HG02870 (cell line): ENCODE measurements around the gene LDAF1.
"Not testable (repeated sequence)": the region's sequence is repeated elsewhere in the genome, so short reads cannot be mapped to it uniquely, and the experiment has no call there.

Experiments used
- ATAC-seq: cut with Tn5 transposase; IDR thresholded peaks from one replicate; pipeline ENCODE4 v1.9.1; 2021; ENCODE audit warnings: mild to moderate bottlenecking, moderate library complexity; ENCODE audit not compliant: unreplicated experiment

LDAF1 gene

DNA sequence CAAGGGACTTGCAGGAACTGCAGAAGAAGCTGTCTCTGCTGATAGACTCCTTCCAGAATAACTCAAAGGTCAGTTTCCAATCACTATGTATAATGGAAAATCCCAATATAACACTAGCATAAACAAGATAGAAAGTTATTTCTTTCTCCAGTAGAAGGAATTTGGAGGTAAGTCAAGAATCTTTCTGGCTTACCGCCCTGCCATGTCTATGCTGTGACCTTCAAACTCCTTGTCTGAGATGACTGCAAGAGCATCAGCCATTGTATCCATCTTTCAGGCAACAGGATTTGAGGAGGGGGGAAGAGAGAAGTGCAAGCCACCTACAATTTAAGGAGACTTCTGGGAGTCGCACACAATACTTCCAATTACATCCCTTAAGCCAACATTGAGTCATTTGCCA is 2.7 kb downstream of the LDAF1 start:
- no peak for ATAC-seq

DNA sequence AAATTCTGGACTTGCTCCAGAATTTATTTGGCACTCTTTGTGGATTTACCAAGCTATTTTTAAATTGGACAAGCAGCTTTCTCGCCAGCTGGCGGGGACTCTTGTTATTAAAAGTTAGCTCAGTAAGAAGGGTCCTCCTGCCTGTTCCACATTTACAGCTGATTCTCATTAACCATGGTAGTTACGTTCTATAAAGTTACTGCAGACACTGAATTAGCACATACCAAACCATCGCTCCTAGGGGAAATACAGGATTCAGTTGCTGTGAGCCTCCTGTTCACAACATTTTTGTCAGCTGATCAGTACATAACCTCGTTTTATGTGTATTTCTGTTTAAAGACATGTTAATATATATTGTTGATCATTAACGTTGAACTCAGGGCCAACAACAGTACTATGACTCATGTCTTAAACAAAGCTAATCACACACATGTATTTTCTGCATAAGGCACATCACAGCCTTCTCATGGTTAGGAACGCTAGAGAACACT is 4.2 kb downstream of the LDAF1 start:
- no peak for ATAC-seq

- ATAC-seq: no peak
These were observed 5.1 kb downstream of the LDAF1 start for GRCh38 chr16:21163576-21163975.

- no peak for ATAC-seq
These were observed 6.2 kb downstream of the LDAF1 start for GRCh38 chr16:21164521-21165168.

DNA sequence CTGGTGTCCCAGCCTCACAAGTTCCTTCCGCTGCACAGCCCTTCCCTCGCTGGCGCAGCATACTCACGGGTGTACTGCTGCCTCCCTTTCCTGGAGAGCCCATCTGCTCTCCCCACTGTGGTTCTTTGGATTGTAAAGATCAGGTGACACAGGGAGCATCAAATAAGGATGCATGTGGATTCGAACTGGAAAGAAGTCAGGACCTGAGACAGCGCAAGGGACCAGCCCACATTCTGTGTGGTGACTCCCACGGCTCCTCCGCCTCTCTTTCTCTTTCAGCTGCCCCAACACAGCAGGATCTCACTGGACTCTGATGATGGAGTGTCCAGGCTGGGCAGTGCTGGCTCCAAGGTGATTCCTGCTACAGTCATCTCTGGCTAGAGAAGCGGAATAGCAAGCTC is 8.1 kb downstream of the LDAF1 start:
- no peak for ATAC-seq

GRCh38 chr16:21167360-21167759 is 8.9 kb downstream of the LDAF1 start:
- ATAC-seq: no peak

- no peak for ATAC-seq
These were observed 9.6 kb downstream of the LDAF1 start for GRCh38 chr16:21167929-21168602.

GRCh38 chr16:21169249-21169981 is 10.9 kb downstream of the LDAF1 start:
- no peak for ATAC-seq

DNA sequence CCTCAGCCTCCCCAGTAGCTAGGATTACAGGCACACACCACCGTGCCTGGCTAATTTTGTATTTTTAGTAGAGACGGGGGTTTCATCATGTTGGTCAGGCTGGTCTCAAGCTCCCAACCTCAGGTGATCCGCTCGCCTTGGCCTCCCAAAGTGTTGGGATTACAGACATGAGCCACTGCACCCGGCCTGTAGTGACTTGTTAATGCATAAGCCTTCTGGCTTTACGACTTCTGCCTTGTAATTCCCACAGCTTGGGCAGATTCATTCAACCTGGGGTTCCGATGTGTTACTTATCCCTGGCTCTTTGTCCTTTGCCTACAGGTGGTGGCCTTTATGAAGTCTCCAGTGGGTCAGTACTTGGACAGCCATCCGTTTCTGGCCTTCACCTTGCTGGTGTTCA is 11.6 kb downstream of the LDAF1 start:
- ATAC-seq: not testable (repeated sequence)

DNA sequence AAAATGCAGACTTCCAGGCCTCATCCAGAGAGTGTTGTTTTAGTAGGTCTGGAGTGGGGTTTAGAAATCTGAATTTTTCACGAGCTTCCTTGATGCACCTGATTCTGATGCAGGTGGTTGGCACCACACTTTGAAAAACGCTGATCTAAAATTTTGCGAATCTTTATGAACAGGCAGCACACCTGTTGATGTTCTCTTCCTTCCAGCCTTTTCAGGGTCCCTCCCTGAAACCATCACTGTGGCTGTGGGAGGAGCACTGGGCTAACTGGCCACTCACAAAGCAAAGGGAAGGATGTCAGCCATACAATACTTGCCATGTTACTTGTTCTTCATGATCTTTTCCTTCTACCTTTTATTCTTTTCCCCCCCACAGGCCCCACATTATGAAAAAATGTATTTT is 14.2 kb downstream of the LDAF1 start:
- ATAC-seq: no peak

DNA sequence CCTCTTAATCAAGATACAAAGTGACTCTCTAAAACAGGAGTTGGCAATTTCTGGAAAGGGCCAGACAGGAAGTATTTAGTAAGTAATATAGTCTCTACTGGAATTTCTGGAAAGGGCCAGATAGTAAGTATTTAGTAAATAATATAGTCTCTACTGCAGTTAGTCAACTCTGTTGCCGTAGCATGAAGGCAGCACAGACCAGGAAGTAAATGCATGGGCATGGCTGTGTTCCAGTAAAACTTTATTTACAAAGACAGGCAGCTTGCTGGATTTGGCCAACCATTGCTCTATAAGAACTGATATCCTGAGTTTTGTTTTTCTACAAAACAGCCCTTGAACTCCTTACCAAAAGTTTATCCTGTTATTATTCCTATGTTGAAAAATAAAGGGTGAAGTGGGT is 16.9 kb downstream of the LDAF1 start:
- no peak for ATAC-seq

- no peak for ATAC-seq
These were observed 20.9 kb downstream of the LDAF1 start for GRCh38 chr16:21179126-21179982.

DNA sequence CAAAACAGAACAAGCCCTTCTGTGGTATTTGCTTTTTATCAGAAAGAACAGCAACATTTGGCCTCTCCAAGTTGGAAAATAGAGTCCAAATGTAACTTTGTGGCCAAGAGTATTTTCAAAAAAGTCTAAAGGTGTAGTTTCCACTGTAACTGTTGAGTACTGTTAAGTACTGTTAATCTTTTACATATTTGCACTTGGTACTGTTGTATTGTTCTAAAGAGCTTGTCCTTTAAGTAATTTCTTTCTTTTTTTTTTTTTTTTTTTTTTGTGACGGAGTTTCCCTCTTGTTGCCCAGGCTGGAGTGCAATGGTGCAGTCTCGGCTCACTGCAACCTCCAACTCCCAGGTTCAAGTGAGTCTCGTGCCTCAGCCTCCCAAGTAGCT is 21.5 kb downstream of the LDAF1 start:
- no peak for ATAC-seq

DNA sequence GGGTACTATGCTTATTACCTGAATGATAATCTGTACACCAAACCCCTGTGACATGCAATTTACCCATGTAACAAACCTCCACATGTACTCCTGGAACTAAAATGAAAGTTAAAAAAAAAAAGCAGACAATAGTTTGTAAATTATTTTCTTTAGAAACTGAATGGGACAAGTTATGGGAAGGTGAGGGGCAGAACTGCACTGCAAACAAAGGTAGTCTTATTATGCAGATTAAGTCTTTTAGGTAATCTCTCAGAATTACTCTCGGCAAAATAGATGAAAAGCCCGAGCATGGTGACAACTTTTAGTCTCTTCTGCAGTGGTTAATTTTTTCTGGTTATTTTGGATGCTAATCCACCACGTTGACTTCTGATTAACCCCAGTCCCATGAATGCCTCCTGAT is 25.5 kb downstream of the LDAF1 start:
- no peak for ATAC-seq

DNA sequence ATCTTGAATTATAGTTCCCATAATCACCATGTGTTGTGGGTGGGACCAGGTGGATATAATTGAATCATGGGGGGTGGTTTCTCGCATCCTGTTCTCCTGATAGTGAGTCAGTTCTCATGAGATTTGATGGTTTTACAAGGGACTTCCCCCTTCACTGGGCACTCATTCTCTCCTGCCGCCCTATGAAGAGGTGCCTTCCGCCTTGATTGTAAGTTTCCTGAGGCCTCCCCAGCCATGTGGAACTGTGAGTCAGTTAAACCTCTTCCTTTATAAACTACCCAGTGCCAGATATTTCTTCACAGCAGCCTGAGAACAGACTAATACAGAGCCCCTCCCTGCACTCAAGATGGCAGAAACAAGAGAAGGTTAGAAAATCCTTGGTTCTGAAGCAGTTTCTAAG is 26.4 kb downstream of the LDAF1 start:
- ATAC-seq: no peak

- no peak for ATAC-seq
These were observed 27.3 kb downstream of the LDAF1 start for GRCh38 chr16:21185659-21186325.

- no peak for ATAC-seq
These were observed 27.8 kb downstream of the LDAF1 start for GRCh38 chr16:21186326-21186691.

- ATAC-seq: no peak
These were observed 30.8 kb downstream of the LDAF1 start for GRCh38 chr16:21189311-21189710.

DNA sequence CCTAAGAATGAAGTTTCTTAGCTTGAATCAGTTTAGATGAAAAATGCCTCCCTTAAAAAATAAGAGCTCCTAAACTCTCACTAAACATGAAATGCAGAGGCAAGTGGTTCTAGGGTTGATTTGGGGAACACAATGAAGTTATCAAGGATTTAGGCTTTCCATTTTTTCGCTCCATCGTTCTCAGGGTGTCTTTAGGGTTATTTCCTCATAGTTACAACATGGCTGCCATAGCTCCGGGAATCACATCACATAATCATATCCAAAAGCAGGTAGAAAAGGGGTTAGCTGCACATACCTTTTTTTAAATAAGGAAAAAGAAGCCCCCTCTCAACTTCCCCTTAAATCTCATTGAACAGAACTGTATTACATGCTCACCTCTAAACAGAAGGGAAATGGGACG is 31.5 kb downstream of the LDAF1 start:
- ATAC-seq: no peak

DNA sequence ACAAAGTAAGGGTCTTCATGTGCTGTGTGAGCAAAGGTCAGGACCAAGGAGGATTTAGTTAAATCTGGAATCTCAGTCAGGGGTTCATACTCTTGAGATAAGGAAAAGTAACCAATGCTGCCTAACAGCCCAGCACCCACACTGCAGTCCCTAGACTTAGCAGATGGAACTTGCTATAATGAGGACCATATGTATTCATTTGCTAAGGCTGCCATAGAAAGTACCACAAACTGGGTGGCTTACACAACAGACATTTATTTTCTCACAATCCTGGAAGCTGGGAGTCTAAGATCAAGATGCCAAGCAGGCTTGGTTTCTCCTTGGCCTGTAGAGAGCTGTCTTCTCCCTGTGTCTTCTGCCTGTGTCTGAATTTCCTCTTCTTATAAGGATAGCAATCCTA is 32.1 kb downstream of the LDAF1 start:
- ATAC-seq: no peak

DNA sequence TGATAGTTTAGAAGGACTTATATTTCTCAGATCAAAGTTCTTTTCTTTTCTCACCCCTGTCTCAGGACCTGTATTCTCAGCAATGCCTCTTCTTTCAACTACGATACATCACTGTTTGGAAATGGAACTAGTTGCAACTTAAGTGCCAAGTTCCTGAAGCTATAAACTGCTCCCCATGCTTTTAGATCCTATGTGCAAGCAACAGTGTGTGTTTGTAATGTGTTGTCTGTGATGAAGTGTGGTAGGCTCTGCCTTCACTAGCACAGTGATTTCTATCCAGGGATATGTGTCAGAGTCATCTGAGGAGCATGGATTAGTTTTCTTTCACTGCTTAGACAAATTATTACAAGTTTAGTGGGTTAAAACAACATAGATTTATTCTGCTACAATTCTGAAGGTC is 34.5 kb downstream of the LDAF1 start:
- ATAC-seq: no peak
